Vagina (tissue), 2 donors: ENCODE data around the gene EVL.

Experiments
- POLR2A ChIP-seq, 2 donors: fragments of 450-650 bp; IDR thresholded peaks; one replicate each; pipeline ENCODE4 v1.6.1; 2017; ENCODE audit warnings: antibody characterized with exemption in 2 of 2, mild to moderate bottlenecking in 2 of 2, moderate library complexity in 2 of 2
- TF ChIP-seq, protein P1 (sequence below), 3 experiments: fragments of 450-650 bp in 2 of 3; fragments of 200-600 bp in 1 of 3; sonication (generic) in 1 of 3; IDR thresholded peaks; one replicate each; pipeline ENCODE4 v1.5.1; 2017 to 2019; ENCODE audit warnings: antibody characterized with exemption in 3 of 3, mild to moderate bottlenecking in 2 of 3, moderate library complexity in 2 of 3

DNA sequence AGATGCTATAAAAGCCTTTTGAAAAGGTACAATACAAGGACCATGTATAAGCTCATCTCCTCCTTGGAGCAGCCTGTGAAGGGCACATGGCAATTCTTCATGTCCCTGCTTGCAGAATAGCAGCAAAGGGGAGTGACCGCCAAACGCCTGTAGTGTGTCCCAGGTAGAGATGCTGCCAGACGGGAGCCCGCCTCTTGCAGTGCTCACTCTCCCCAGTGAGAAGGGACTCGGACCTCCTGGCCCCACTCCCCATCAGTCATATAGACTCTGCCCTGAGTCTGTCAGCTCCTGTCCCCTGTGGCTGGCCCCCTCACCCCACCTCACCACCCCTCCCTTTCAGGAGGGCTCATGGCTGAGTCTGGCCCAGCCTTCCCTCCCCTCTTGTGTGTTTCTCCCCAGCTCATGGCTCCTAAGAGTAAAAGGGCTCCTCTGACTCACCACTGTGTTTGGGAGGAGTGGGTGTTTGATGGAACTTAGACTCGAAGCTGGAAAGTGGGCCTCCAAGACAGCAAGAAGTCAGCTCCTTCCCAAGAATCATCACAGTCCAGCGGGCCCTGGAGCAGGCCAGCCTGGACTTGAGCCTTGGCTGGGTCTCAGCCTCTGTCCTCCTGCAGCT lies 53.3 kb downstream of the EVL start:
- TF ChIP-seq, protein P1, sequence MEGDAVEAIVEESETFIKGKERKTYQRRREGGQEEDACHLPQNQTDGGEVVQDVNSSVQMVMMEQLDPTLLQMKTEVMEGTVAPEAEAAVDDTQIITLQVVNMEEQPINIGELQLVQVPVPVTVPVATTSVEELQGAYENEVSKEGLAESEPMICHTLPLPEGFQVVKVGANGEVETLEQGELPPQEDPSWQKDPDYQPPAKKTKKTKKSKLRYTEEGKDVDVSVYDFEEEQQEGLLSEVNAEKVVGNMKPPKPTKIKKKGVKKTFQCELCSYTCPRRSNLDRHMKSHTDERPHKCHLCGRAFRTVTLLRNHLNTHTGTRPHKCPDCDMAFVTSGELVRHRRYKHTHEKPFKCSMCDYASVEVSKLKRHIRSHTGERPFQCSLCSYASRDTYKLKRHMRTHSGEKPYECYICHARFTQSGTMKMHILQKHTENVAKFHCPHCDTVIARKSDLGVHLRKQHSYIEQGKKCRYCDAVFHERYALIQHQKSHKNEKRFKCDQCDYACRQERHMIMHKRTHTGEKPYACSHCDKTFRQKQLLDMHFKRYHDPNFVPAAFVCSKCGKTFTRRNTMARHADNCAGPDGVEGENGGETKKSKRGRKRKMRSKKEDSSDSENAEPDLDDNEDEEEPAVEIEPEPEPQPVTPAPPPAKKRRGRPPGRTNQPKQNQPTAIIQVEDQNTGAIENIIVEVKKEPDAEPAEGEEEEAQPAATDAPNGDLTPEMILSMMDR (IDR thresholded peaks at IDR 0.05), result no peak
- TF ChIP-seq POLR2A (IDR thresholded peaks at IDR 0.05), result no peak
